ENCODE measurements around the gene PCDHB15.

PCDHB15 gene

DNA sequence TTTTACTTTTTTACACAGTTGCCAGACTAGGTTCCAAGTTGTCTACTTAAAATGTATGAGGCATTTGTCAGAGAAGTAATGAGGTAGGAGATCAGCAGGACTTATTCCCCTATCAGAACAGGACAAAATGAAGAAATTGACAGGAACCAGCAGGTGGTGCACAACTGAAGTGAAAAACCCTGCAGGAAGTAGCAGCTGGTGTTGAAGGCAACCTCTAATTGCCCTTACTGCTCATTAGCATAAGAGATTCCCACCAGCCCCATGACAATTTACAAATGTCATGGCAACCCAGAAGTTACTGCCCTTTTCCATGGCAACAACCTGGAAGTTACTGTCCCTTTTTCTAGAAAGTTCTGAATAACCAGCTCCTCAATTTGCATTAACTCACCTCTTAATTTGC is 5.4 kb downstream of the PCDHB15 start:
- no peak for DNase-seq

GRCh38 chr5:141258464-141258863 is 13.3 kb downstream of the PCDHB15 start:
- DNase-seq: no peak

GRCh38 chr5:141258948-141259347 is 13.8 kb downstream of the PCDHB15 start:
- DNase-seq: no peak

GRCh38 chr5:141260458-141261237 is 15.5 kb downstream of the PCDHB15 start:
- DNase-seq: no peak

- no peak for DNase-seq
Measured at GRCh38 chr5:141261238-141261546, 16.0 kb downstream of the PCDHB15 start.

DNA sequence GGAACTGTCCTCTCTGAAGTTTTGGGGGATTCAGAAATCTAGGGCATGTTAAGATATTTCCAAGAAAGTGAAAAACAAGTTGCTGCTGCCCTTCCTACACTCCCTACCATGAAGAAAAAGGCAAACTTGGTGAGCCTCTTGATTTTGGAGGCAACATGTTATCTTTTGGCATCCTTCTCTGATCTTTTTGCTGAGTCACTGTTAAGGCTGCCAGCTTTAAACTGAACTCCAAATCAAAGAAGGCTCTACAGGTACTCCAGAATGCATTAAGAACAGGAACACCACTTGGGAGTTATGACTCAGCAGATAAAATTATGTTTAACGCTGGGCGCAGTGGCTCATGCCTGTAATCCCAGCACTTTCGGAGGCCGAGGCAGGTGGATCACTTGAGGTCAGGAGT is 24.0 kb downstream of the PCDHB15 start:
- no peak for DNase-seq

GRCh38 chr5:141272906-141273305 is 27.7 kb downstream of the PCDHB15 start:
- DNase-seq: no peak

DNA sequence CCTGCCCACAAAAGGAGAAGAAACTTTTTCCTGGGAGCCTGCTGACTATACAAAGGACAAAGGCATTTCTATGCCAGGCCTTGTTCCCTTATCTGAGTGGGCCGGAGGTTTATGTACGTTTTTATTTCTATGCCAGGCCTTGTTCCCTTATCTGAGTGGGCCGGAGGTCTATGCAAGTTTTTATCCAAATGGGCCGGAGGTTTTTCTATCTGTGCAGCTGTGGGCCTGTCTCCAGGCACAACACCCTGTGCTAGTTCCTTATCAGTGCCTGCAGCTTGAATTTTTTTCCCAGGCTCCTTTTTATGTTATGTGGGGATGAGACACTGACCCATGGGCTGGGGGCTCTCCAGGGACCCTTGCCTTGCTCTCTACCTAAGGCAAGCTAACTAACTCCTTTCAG is 53.2 kb downstream of the PCDHB15 start:
- DNase-seq: no peak

Measured in GDM1 (cell line).